GM19438 (cell line): ENCODE data around the gene CCDC85C.

Experiments
- ATAC-seq: cut with Tn5 transposase; IDR thresholded peaks from one replicate; pipeline ENCODE4 v1.9.1; 2021; ENCODE audit warnings: low read depth; ENCODE audit not compliant: unreplicated experiment

CCDC85C gene

GRCh38 chr14:99562856-99563748 lies 40.9 kb downstream of the CCDC85C start:
- no peak for ATAC-seq

GRCh38 chr14:99561864-99562263 lies 42.1 kb downstream of the CCDC85C start:
- no peak for ATAC-seq

- no peak for ATAC-seq
Observed at GRCh38 chr14:99560922-99561683, 42.9 kb downstream of the CCDC85C start.

- ATAC-seq = no peak
Observed at GRCh38 chr14:99560403-99560802, 43.6 kb downstream of the CCDC85C start.

- ATAC-seq = no peak
Observed at GRCh38 chr14:99559286-99559990, 44.6 kb downstream of the CCDC85C start.

GRCh38 chr14:99556134-99556791 lies 47.7 kb downstream of the CCDC85C start:
- no peak for ATAC-seq

GRCh38 chr14:99554757-99555531 lies 49.1 kb downstream of the CCDC85C start:
- no peak for ATAC-seq

- no peak for ATAC-seq
Observed at GRCh38 chr14:99554184-99554583, 49.8 kb downstream of the CCDC85C start.

GRCh38 chr14:99552572-99553216 lies 51.3 kb downstream of the CCDC85C start:
- no peak for ATAC-seq

GRCh38 chr14:99552021-99552553 lies 51.9 kb downstream of the CCDC85C start:
- ATAC-seq = no peak

GRCh38 chr14:99551034-99551922 lies 52.7 kb downstream of the CCDC85C start:
- ATAC-seq = no peak

- no peak for ATAC-seq
Observed at GRCh38 chr14:99550387-99550992, 53.5 kb downstream of the CCDC85C start.

- no peak for ATAC-seq
Observed at GRCh38 chr14:99549684-99550083, 54.3 kb downstream of the CCDC85C start.

- ATAC-seq = no peak
Observed at GRCh38 chr14:99548871-99549515, 55.0 kb downstream of the CCDC85C start.

GRCh38 chr14:99548255-99548654 lies 55.8 kb downstream of the CCDC85C start:
- no peak for ATAC-seq

- no peak for ATAC-seq
Observed at GRCh38 chr14:99546234-99546879, 57.6 kb downstream of the CCDC85C start.

- no peak for ATAC-seq
Observed at GRCh38 chr14:99545586-99545985, 58.4 kb downstream of the CCDC85C start.
